Adrenal gland (tissue), 12 donors: ENCODE data around the gene ARHGAP26. TPM values are rescaled to one million over a fixed set of nuclear protein-coding genes. Genes with fewer than 3 reads are reported as not detected.
A peak's percentile ranks its signal among the peaks of the same experiment; 100 is the strongest.

Source experiments
- DNase-seq, 7 donors: peaks; one replicate each; pipeline ENCODE4 v3.0.0-alpha.2; 2019 to 2020
- H3K27ac ChIP-seq, 5 donors: fragments of 200-600 bp; sonication (generic) in 4 of 5; 1 replicate in 3 of 5; 2 replicates in 2 of 5; pipeline versions ENCODE4 v1.5.1 to v1.8.0; 2016 to 2020; ENCODE audit warnings: mild to moderate bottlenecking in 1 of 5
- H3K27me3 ChIP-seq: fragments of 200-600 bp; 2 replicates; pipeline ENCODE4 v1.8.0; 2021
- H3K36me3 ChIP-seq, 2 donors: fragments of 200-600 bp; replicated peaks in 1 of 2; 1 replicate in 1 of 2; 2 replicates in 1 of 2; pipeline versions ENCODE4 v1.5.1 to v1.8.0; 2018 to 2022
- H3K4me1 ChIP-seq, 2 donors: fragments of 200-600 bp; replicated peaks in 1 of 2; 1 replicate in 1 of 2; 2 replicates in 1 of 2; pipeline versions ENCODE4 v1.5.1 to v1.8.0; 2018 to 2021
- H3K4me3 ChIP-seq, 4 donors: fragments of 200-600 bp; sonication (generic) in 3 of 4; one replicate each; pipeline ENCODE4 v1.5.1; 2016 to 2018
- H3K9me3 ChIP-seq, 3 donors: fragments of 200-600 bp; sonication (generic) in 1 of 3; replicated peaks in 1 of 3; 1 replicate in 2 of 3; 2 replicates in 1 of 3; pipeline versions ENCODE4 v1.5.1 to v1.8.0; 2016 to 2021
- CTCF ChIP-seq, 6 experiments: fragments of 450-650 bp in 4 of 6; fragments of 200-600 bp in 2 of 6; sonication (generic) in 1 of 6; IDR thresholded peaks; 1 replicate in 5 of 6; 2 replicates in 1 of 6; pipeline versions ENCODE4 v1.5.1 to v1.8.0; 2016 to 2021; ENCODE audit warnings: antibody characterized with exemption in 6 of 6, mild to moderate bottlenecking in 2 of 6, moderate library complexity in 1 of 6
- POLR2A ChIP-seq, 2 donors: fragments of 450-650 bp; IDR thresholded peaks; one replicate each; pipeline ENCODE4 v1.6.1; 2017; ENCODE audit warnings: antibody characterized with exemption in 2 of 2, mild to moderate bottlenecking in 2 of 2, moderate library complexity in 1 of 2
- WGBS, 4 donors: extraction: QIAGEN DNeasy Blood & Tissue Kit in 2 of 4; methylation state at CpG; one replicate each; pipeline versions ENCODE4 v1.1.5 to v1.1.7; 2013 to 2017; 5-methylcytosine and 5-hydroxymethylcytosine counted together
- intact Hi-C, 2 donors: fragments of 100-400 bp; cut with DNase I; formaldehyde crosslinking; loops; one replicate each; pipeline versions ENCODE4 v1.14.1 to v1.15.0; 2022 to 2023
- polyA plus RNA-seq, 3 donors: library from polyadenylated mRNA; stranded (reverse); fragments of 200-250 nt in 2 of 3; fragments of 350-450 nt in 1 of 3; fragmentation: Illumina TruSeq in 1 of 3; extraction: RNeasy Lipid Tissue Mini Kit (QIAGEN cat#74804) in 1 of 3; gene quantifications; one replicate each; pipeline ENCODE4 v1.2.3, GENCODE V29; 2013 to 2014
- total RNA-seq, 9 donors: library from RNA; depleted of rRNA in 4 of 9; stranded (reverse); fragments of >200 nt in 4 of 9; fragments of 120-200 nt in 1 of 9; fragmentation: NEBNext Ultra II Directional in 1 of 9; extraction: Animal tissue kit (Norgen Biotek cat#: 25700) in 1 of 9; gene quantifications; one replicate each; pipeline versions ENCODE4 v1.1.0 to v1.2.4, GENCODE V29; 2013 to 2023
- donor health status: healthy with polysubstance abuse.
- donor health status: Bipolar disorder and iron deficiency.
- donor health status: DM: yes; HTN: yes; CAD: no.
- donor health status: DM: no; HTN: no; CAD: no.
- donor health status: DM: no; HTN: no; CAD: no.
- donor health status: DM: yes; HTN: yes; CAD: no.

ARHGAP26 gene
- total and polyA plus RNA-seq, 12 donors, result 3.0 to 21.7 (median 10.8) TPM

GRCh38 chr5:143147383-143147782 lies 377.2 kb downstream of the ARHGAP26 start:
- intact Hi-C loops, result no loop called here
- no peak overlapping the region for H3K4me3 ChIP-seq
- H3K9me3 ChIP-seq, result no peaks in the 10 kb centered on the region
- no peaks in the 10 kb centered on the region for H3K36me3 ChIP-seq
- DNase-seq, result no peak
- WGBS, 4 donors, result 74 to 83% (median 75%) methylated on average over 4 of the region's 4 CpGs
- no peaks in the 10 kb centered on the region for H3K27me3 ChIP-seq
- TF ChIP-seq CTCF (IDR thresholded peaks at IDR 0.05) (no peak), POLR2A (IDR thresholded peaks at IDR 0.05) (no peak)
- peak overlapping the region in 3 of 5 donors; percentile 7 to 48 (median 15) for H3K27ac ChIP-seq
- peaks cover 0 to 26% of the 10 kb centered on the region in 2 donors for H3K4me1 ChIP-seq

GRCh38 chr5:143147902-143148301 lies 377.7 kb downstream of the ARHGAP26 start:
- Histone ChIP-seq H3K4me3 (no peak overlapping the region), H3K27ac (peak overlapping the region in 3 of 5 donors; percentile 7 to 48 (median 15)), H3K4me1 (peaks cover 0 to 26% of the 10 kb centered on the region in 2 donors), H3K9me3 (no peaks in the 10 kb centered on the region), H3K27me3 (no peaks in the 10 kb centered on the region), H3K36me3 (no peaks in the 10 kb centered on the region)
- intact Hi-C loops, result no loop called here
- DNase-seq, result peak in 4 of 7 donors; percentile 25 to 39 (median 31)
- TF ChIP-seq POLR2A (IDR thresholded peaks at IDR 0.05) (no peak), CTCF (IDR thresholded peaks at IDR 0.05) (no peak)
- WGBS, 4 donors, result 47 to 67% (median 59%) methylated on average over 6 of the region's 6 CpGs

GRCh38 chr5:143148771-143149170 lies 378.6 kb downstream of the ARHGAP26 start:
- H3K4me1 ChIP-seq, result peaks cover 0 to 26% of the 10 kb centered on the region in 2 donors
- H3K4me3 ChIP-seq, result no peak overlapping the region
- no peaks in the 10 kb centered on the region for H3K27me3 ChIP-seq
- no peak for TF ChIP-seq POLR2A (IDR thresholded peaks at IDR 0.05)
- no peak for TF ChIP-seq CTCF (IDR thresholded peaks at IDR 0.05)
- 86 to 92% (median 90%) methylated on average over 3 of the region's 3 CpGs for WGBS, 4 donors
- no peak for DNase-seq
- H3K9me3 ChIP-seq, result no peaks in the 10 kb centered on the region
- intact Hi-C loops, result no loop called here
- peak overlapping the region in 1 of 5 donors; percentile 20 for H3K27ac ChIP-seq
- no peaks in the 10 kb centered on the region for H3K36me3 ChIP-seq

GRCh38 chr5:143149759-143150158 lies 379.6 kb downstream of the ARHGAP26 start:
- DNase-seq, result no peak
- H3K4me3 ChIP-seq, result no peak overlapping the region
- intact Hi-C loops, result no loop called here
- no peaks in the 10 kb centered on the region for H3K9me3 ChIP-seq
- H3K27me3 ChIP-seq, result no peaks in the 10 kb centered on the region
- H3K27ac ChIP-seq, result no peak overlapping the region
- peaks cover 0 to 33% of the 10 kb centered on the region in 2 donors for H3K4me1 ChIP-seq
- H3K36me3 ChIP-seq, result no peaks in the 10 kb centered on the region
- TF ChIP-seq CTCF (IDR thresholded peaks at IDR 0.05) (no peak), POLR2A (IDR thresholded peaks at IDR 0.05) (no peak)
